HepG2 (cell line): Measurements from ENCODE around the gene SLC4A11. TPM values are rescaled to one million over a fixed set of nuclear protein-coding genes. Genes with fewer than 3 reads are reported as not detected.

ENCODE experiments used
- AGO1 ChIP-seq: fragments of 200-400 bp; formaldehyde crosslinking; IDR thresholded peaks from 2 replicates; pipeline ENCODE4 v1.6.1; 2017; ENCODE audit warnings: mild to moderate bottlenecking, low read depth, low read length, moderate library complexity; ENCODE audit not compliant: poor library complexity, severe bottlenecking
- AKAP8 ChIP-seq: sonication (generic); formaldehyde crosslinking; IDR thresholded peaks from 2 replicates; pipeline ENCODE4 v1.5.1; 2020; ENCODE audit warnings: mild to moderate bottlenecking, missing genetic modification reagents
- CREB3 ChIP-seq: sonication (generic); formaldehyde crosslinking; IDR thresholded peaks from 2 replicates; pipeline ENCODE4 v1.5.0; 2020; ENCODE audit warnings: missing genetic modification reagents
- FOXP4 ChIP-seq: sonication (generic); formaldehyde crosslinking; IDR thresholded peaks from 2 replicates; pipeline ENCODE4 v1.4.0; 2020; ENCODE audit warnings: missing genetic modification reagents
- MIER3 ChIP-seq: IDR thresholded peaks from 2 replicates; pipeline ENCODE4 v1.6.1; 2016; ENCODE audit warnings: missing compliant biosample characterization, borderline replicate concordance
- MXI1 ChIP-seq: IDR thresholded peaks from 3 replicates; pipeline ENCODE4 v1.6.1; 2012; ENCODE audit warnings: low read depth, low read length, inconsistent platforms, borderline replicate concordance
- NFKBIZ ChIP-seq: IDR thresholded peaks from 2 replicates; pipeline ENCODE4 v1.6.1; 2018; ENCODE audit warnings: missing genetic modification reagents, missing compliant biosample characterization
- RARA ChIP-seq: IDR thresholded peaks from 2 replicates; pipeline ENCODE4 v1.6.1; 2016; ENCODE audit warnings: missing genetic modification reagents, missing compliant biosample characterization
- RERE ChIP-seq: IDR thresholded peaks from 2 replicates; pipeline ENCODE4 v1.6.1; 2016; ENCODE audit warnings: low read depth, missing genetic modification reagents, missing compliant biosample characterization
- TIGD3 ChIP-seq: sonication (generic); formaldehyde crosslinking; IDR thresholded peaks from 2 replicates; pipeline ENCODE4 v1.5.1; 2020; ENCODE audit warnings: mild to moderate bottlenecking, missing genetic modification reagents, borderline replicate concordance
- U2AF2 ChIP-seq: fragments of 200-400 bp; formaldehyde crosslinking; IDR thresholded peaks from 2 replicates; pipeline ENCODE4 v1.6.1; 2017; ENCODE audit warnings: low read depth, mild to moderate bottlenecking, low read length
- ZBTB2 ChIP-seq: sonication (generic); formaldehyde crosslinking; IDR thresholded peaks from 2 replicates; pipeline ENCODE4 v1.8.0; 2022; ENCODE audit warnings: low read depth, missing genetic modification reagents
- ZFP37 ChIP-seq: sonication (generic); formaldehyde crosslinking; IDR thresholded peaks from 2 replicates; pipeline ENCODE4 v1.4.0; 2020; ENCODE audit warnings: missing genetic modification reagents, borderline replicate concordance
- ZFX ChIP-seq: sonication (generic); formaldehyde crosslinking; IDR thresholded peaks from 2 replicates; pipeline ENCODE4 v1.4.0; 2020; ENCODE audit warnings: mild to moderate bottlenecking, low read depth, missing genetic modification reagents, moderate library complexity
- ZNF232 ChIP-seq: sonication (generic); formaldehyde crosslinking; IDR thresholded peaks from 2 replicates; pipeline ENCODE4 v1.4.0; 2020; ENCODE audit warnings: missing genetic modification reagents, borderline replicate concordance
- ZNF333 ChIP-seq: sonication (generic); formaldehyde crosslinking; IDR thresholded peaks from 2 replicates; pipeline ENCODE4 v1.4.0; 2020; ENCODE audit warnings: mild to moderate bottlenecking, missing genetic modification reagents, borderline replicate concordance
- ZNF354B ChIP-seq: sonication (generic); formaldehyde crosslinking; IDR thresholded peaks from 2 replicates; pipeline ENCODE4 v1.8.0; 2022; ENCODE audit warnings: mild to moderate bottlenecking, missing genetic modification reagents
- ZNF761 ChIP-seq: sonication (generic); formaldehyde crosslinking; conservative IDR thresholded peaks from 2 replicates; pipeline ENCODE4 v1.4.0; 2020; ENCODE audit warnings: mild to moderate bottlenecking, missing genetic modification reagents
- polyA plus RNA-seq, 8 experiments: library from polyadenylated mRNA; depleted of rRNA in 3 of 8; stranded (reverse) in 7 of 8; unstranded in 1 of 8; fragments of >200 nt; fragmentation: Illumina TruSeq in 4 of 8; extraction: Trizol in 4 of 8; gene quantifications; 2 replicates each; pipeline versions ENCODE4 v1.2.1 to v1.2.3, GENCODE V29; 2011 to 2016; ENCODE audit warnings: low read depth in 4 of 8, missing spikeins in 1 of 8, mixed read lengths in 1 of 8; ENCODE audit not compliant: insufficient read depth in 1 of 8
- total RNA-seq, 5 experiments: library from RNA; depleted of rRNA; stranded (reverse); fragments of >200 nt; fragmentation: Illumina TruSeq; extraction: Trizol; gene quantifications; 2 replicates each; pipeline ENCODE4 v1.2.3, GENCODE V29; 2016; ENCODE audit warnings: low read depth in 1 of 5

SLC4A11 gene
- total and polyA plus RNA-seq, 2 of the 13 experiments (the other 11 are each of a cell fraction or from before 2014, with no cell fraction given): 3.9 to 27.0 TPM

GRCh38 chr20:3204124-3204794, 34.7 kb downstream of the SLC4A11 start, which contains the start of gene DDRGK1 (continued):
- peak; percentile 96 for TF ChIP-seq ZNF232 (CRISPR knock-in tag)
- TF ChIP-seq ZBTB2 (CRISPR knock-in tag): no peak
- TF ChIP-seq MXI1: peak; percentile 51; the same call in 1 of the 3 replicates
- peak; percentile 97 for TF ChIP-seq ZNF761 (CRISPR knock-in tag)
- TF ChIP-seq CREB3 (CRISPR knock-in tag): no peak; the same call in none of the 2 replicates
- TF ChIP-seq U2AF2: no peak
- TF ChIP-seq MIER3 (CRISPR knock-in tag): no peak
- peak; percentile 71 for TF ChIP-seq AGO1
- peak; percentile 84 for TF ChIP-seq ZNF354B (CRISPR knock-in tag)
- TF ChIP-seq ZFP37 (CRISPR knock-in tag): peak; percentile 87
- peak; percentile 68; the same call in 1 of the 2 replicates for TF ChIP-seq ZNF333 (CRISPR knock-in tag)
- no peak; the same call in 1 of the 2 replicates for TF ChIP-seq FOXP4
- peak; percentile 96 for TF ChIP-seq AKAP8
- TF ChIP-seq ZFX (CRISPR knock-in tag): peak; percentile 99
- TF ChIP-seq NFKBIZ (CRISPR knock-in tag): peak; percentile 73; the same call in 1 of the 2 replicates
- TF ChIP-seq RARA (CRISPR knock-in tag): no peak
- TF ChIP-seq RERE: no peak
- TF ChIP-seq TIGD3: peak; percentile 81; the same call in 1 of the 2 replicates
